Measurements from ENCODE around the gene ME1.

- TF ChIP-seq, protein P1, sequence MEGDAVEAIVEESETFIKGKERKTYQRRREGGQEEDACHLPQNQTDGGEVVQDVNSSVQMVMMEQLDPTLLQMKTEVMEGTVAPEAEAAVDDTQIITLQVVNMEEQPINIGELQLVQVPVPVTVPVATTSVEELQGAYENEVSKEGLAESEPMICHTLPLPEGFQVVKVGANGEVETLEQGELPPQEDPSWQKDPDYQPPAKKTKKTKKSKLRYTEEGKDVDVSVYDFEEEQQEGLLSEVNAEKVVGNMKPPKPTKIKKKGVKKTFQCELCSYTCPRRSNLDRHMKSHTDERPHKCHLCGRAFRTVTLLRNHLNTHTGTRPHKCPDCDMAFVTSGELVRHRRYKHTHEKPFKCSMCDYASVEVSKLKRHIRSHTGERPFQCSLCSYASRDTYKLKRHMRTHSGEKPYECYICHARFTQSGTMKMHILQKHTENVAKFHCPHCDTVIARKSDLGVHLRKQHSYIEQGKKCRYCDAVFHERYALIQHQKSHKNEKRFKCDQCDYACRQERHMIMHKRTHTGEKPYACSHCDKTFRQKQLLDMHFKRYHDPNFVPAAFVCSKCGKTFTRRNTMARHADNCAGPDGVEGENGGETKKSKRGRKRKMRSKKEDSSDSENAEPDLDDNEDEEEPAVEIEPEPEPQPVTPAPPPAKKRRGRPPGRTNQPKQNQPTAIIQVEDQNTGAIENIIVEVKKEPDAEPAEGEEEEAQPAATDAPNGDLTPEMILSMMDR (tag by site-specific recombination; IDR thresholded peaks at IDR 0.05): no peak
- TF ChIP-seq YY1 (tag by site-specific recombination; IDR thresholded peaks at IDR 0.05): no peak
- no peak for TF ChIP-seq ZFP41 (tag by site-specific recombination; IDR thresholded peaks at IDR 0.05; ENCODE audit: borderline replicate concordance)
- TF ChIP-seq, protein P2, sequence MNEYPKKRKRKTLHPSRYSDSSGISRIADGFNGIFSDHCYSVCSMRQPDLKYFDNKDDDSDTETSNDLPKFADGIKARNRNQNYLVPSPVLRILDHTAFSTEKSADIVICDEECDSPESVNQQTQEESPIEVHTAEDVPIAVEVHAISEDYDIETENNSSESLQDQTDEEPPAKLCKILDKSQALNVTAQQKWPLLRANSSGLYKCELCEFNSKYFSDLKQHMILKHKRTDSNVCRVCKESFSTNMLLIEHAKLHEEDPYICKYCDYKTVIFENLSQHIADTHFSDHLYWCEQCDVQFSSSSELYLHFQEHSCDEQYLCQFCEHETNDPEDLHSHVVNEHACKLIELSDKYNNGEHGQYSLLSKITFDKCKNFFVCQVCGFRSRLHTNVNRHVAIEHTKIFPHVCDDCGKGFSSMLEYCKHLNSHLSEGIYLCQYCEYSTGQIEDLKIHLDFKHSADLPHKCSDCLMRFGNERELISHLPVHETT (tag by site-specific recombination; IDR thresholded peaks at IDR 0.05): no peak
- TF ChIP-seq ZNF24 (tag by site-specific recombination; IDR thresholded peaks at IDR 0.05): no peak
- TF ChIP-seq, protein P3, sequence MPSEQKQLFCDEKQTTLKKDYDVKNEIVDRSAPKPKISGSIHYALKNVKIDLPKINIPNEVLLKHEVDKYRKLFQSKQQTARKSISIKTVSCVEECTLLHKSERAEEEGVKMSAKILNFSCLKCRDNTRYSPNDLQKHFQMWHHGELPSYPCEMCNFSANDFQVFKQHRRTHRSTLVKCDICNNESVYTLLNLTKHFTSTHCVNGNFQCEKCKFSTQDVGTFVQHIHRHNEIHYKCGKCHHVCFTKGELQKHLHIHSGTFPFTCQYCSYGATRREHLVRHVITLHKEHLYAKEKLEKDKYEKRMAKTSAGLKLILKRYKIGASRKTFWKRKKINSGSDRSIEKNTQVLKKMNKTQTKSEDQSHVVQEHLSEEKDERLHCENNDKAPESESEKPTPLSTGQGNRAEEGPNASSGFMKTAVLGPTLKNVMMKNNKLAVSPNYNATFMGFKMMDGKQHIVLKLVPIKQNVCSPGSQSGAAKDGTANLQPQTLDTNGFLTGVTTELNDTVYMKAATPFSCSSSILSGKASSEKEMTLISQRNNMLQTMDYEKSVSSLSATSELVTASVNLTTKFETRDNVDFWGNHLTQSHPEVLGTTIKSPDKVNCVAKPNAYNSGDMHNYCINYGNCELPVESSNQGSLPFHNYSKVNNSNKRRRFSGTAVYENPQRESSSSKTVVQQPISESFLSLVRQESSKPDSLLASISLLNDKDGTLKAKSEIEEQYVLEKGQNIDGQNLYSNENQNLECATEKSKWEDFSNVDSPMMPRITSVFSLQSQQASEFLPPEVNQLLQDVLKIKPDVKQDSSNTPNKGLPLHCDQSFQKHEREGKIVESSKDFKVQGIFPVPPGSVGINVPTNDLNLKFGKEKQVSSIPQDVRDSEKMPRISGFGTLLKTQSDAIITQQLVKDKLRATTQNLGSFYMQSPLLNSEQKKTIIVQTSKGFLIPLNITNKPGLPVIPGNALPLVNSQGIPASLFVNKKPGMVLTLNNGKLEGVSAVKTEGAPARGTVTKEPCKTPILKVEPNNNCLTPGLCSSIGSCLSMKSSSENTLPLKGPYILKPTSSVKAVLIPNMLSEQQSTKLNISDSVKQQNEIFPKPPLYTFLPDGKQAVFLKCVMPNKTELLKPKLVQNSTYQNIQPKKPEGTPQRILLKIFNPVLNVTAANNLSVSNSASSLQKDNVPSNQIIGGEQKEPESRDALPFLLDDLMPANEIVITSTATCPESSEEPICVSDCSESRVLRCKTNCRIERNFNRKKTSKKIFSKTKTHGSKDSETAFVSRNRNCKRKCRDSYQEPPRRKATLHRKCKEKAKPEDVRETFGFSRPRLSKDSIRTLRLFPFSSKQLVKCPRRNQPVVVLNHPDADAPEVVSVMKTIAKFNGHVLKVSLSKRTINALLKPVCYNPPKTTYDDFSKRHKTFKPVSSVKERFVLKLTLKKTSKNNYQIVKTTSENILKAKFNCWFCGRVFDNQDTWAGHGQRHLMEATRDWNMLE (tag by site-specific recombination; conservative IDR thresholded peaks at IDR 0.05; ENCODE audit: low read depth): no peak
- TF ChIP-seq ZNF544 (tag by site-specific recombination; IDR thresholded peaks at IDR 0.05): no peak
- no peak for TF ChIP-seq PRDM1 (tag by site-specific recombination; IDR thresholded peaks at IDR 0.05)
- TF ChIP-seq TCF7L2 (IDR thresholded peaks at IDR 0.05; ENCODE audit: borderline replicate concordance, low read depth, low read length): no peak
- TF ChIP-seq, protein P4, sequence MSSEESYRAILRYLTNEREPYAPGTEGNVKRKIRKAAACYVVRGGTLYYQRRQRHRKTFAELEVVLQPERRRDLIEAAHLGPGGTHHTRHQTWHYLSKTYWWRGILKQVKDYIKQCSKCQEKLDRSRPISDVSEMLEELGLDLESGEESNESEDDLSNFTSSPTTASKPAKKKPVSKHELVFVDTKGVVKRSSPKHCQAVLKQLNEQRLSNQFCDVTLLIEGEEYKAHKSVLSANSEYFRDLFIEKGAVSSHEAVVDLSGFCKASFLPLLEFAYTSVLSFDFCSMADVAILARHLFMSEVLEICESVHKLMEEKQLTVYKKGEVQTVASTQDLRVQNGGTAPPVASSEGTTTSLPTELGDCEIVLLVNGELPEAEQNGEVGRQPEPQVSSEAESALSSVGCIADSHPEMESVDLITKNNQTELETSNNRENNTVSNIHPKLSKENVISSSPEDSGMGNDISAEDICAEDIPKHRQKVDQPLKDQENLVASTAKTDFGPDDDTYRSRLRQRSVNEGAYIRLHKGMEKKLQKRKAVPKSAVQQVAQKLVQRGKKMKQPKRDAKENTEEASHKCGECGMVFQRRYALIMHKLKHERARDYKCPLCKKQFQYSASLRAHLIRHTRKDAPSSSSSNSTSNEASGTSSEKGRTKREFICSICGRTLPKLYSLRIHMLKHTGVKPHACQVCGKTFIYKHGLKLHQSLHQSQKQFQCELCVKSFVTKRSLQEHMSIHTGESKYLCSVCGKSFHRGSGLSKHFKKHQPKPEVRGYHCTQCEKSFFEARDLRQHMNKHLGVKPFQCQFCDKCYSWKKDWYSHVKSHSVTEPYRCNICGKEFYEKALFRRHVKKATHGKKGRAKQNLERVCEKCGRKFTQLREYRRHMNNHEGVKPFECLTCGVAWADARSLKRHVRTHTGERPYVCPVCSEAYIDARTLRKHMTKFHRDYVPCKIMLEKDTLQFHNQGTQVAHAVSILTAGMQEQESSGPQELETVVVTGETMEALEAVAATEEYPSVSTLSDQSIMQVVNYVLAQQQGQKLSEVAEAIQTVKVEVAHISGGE (tag by site-specific recombination; conservative IDR thresholded peaks at IDR 0.05; ENCODE audit: low read depth): no peak
- no peak for TF ChIP-seq MEIS1 (CRISPR knock-in tag; IDR thresholded peaks at IDR 0.05; ENCODE audit: borderline replicate concordance)
- TF ChIP-seq ZNF133 (tag by site-specific recombination; IDR thresholded peaks at IDR 0.05): no peak
- no peak for TF ChIP-seq MZF1 (tag by site-specific recombination; IDR thresholded peaks at IDR 0.05; ENCODE audit: borderline replicate concordance)
These were observed 144.9 kb downstream of the ME1 start for GRCh38 chr6:83285917-83286316.
